HG03095 (cell line): Measurements from ENCODE around the gene MAN2C1.
"Not testable (repeated sequence)": the region's sequence is repeated elsewhere in the genome, so short reads cannot be mapped to it uniquely, and the experiment has no call there.

ENCODE experiments used
- ATAC-seq: cut with Tn5 transposase; IDR thresholded peaks from one replicate; pipeline ENCODE4 v1.9.1; 2021; ENCODE audit warnings: moderate library complexity; ENCODE audit not compliant: unreplicated experiment

MAN2C1 gene

DNA sequence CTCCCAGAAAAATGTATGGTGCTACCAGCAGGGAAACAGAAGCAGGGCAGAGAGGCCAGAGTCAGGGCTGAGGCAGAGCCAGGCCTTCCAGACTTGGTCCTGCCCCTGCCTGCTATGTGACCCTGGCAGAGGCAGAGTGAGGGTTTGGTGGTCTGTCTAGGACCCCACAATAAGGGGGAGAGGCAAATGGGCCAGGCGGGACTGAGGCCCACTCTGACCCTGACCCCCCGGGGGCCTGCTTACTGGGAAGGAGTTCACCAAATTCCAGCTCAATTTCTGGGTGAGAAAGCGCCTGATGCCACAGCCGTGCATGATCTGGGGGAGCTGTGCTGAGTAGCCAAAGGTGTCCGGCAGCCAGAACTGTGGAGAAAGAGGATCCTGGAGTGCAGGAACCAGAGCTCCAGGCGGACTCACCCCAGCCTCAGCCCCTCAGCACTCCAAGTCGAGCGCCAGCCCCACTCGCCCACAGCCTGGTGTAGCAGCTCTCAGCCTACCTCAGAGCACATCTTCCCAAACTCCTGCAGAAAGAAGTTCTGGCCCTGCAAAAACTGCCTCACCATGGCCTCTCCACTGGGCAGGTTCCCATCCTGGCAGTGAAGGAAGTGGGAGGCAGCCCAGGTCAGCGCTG is 6.9 kb downstream of the MAN2C1 start:
- ATAC-seq: no peak

DNA sequence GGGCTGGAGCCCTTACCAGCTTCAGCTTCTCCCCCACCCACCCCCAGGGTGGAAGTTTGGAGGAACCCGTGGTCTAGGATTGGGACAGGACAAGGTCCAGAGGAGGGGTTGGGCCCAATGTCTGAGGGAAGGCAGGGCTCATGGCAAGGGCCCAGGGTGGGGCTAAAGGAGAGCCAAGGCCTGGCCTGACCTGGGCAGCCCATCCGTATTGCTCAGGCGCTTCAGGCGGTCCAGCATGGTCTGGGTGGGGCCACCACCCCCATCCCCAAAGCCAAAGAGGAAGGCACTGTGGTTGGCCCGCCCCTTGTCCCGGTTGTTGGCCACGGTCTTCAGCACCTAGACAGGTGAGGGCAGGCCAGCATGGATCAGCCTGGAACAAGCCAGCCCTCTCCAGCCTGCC is 7.6 kb downstream of the MAN2C1 start:
- ATAC-seq: no peak

DNA sequence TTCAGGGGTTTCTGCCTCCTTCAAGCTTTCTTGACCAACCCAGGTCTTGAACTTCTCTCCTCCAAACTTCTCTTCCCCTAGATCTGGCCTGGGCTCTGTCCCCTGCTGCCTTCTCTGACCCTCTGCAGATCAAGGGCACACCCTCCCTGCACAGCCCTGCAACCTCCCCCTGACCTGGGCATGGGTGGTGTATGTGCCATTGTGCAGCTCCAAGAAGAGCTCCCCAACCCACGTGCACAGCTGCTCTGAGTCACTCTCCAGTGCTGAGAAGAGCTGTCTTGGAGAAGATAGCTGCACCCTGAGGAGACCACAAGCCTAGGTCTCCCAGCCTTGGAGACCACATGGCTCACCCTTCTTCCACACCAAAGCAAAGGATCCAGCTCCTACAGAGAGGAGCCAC is 8.0 kb downstream of the MAN2C1 start:
- no peak for ATAC-seq

DNA sequence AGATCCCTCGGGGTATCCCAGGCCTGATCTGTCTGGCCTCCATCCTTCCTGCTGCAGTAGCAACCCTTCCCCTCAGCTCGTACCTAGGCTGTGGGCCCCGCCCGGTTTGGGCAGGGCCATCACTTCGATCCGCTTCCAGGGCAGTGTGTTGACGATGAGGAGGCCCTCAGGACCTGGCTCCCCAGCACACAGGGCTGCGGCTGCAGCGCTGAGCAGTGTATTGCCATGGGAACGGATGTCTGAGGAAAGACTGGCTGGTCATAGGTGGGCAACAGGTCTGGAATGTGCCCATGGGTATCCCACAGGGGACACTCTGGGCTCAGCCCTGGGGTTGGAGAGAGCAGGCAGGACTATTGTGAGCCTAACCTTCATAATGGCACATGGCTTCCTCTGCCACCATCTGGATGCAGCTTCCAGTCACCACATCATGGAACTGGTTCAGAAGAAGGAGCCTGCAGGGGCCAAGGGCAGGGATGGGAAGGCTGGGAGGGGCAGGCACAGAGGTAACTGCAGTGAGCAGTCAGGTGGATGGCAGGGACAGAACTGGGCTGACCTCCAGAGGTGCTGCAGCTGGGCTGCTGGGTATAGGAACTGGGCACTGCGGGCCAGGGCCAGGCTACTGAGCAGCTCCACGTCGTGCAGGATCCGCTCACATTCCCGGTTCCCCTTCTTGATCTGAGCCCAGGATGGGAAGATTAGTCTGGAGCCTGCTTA is 8.7 kb downstream of the MAN2C1 start:
- ATAC-seq: no peak

DNA sequence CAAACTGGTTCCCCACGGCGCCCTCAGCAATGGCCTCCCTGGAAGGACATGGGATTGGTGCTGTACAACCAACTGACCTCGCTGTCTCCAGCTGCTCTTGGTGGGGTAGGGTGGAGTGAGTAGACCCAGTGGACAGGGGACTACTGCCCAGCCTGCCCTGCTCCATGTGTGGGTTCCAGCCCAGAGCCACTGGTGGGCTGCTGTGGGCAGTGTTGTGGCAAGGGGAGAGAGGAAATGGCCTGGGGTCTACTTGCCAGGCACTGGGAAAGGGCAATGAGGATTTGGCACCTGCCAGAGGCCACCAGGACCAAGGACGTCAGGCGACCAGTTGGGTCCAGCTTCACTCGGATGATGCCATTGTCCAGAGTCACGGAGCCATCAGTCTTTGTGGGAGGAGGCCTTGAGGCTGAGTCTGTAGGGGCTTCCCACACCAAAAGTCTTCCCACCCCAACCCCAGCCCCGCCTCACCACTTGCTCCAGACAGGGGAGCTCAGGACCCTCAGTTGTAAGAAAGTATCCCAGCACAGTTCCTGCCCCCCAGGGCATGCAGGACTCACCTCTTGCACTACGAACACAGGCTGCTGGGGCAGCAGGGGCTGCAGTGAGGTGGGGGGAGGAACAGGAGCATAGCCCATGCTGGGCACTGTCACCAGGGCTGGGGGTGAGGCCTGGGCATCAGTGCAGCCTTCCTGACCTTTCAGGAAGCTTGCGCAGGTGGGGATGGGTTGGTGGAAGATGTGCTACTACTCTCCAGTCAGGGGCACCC is 9.5 kb downstream of the MAN2C1 start:
- no peak for ATAC-seq

DNA sequence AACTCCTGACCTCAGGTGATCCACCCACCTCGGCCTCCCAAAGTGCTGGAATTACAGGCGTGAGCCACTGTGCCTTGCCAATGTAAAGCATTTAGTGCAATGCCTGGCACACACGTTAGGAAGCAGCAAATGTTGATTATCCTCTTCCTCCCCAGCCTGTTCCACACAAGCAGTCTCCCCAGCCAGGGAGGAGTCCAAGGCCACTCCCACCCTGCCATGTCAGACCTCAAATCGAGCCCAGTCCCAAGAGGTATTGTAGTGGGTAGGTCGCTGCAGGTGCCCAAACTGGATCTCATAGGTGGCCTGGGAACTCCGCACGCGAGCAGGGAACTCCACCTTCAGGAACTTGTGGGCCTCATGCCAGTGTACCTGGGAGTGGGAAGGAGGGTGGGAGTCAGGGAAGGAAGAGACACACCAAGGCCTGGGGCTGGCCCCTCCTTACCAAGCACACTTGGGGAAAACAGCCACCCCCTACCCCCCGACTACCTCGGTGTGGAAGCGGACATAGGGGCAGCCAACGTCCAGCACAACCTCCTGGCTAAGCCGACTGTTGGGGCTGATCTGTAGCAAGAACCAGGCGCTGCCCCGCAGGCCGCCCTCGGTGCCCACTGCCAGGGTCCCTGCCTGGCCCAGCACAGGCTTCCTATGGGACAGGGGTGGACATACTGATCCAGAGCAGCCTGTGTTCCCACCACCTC is 10.3 kb downstream of the MAN2C1 start:
- no peak for ATAC-seq

DNA sequence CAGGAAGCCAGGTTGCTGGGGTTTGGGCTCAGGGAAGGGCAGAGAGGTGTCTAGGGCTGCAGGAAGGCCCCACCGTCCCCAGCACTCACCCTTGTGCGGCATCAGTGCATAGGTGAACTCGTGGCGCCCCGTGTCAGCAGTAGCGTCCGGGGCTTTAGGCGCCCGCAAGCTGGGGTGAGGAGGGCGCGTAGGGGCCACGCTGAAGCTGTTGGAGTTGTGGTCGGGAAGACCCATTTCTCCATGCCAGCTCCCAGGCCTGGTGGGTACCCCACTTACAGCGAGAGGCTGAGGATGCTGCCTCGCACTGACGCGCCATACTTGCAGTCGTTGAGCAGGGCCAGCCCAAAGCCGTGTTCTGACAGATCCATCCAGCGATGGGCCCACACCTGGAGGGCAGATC is 11.9 kb downstream of the MAN2C1 start:
- no peak for ATAC-seq

DNA sequence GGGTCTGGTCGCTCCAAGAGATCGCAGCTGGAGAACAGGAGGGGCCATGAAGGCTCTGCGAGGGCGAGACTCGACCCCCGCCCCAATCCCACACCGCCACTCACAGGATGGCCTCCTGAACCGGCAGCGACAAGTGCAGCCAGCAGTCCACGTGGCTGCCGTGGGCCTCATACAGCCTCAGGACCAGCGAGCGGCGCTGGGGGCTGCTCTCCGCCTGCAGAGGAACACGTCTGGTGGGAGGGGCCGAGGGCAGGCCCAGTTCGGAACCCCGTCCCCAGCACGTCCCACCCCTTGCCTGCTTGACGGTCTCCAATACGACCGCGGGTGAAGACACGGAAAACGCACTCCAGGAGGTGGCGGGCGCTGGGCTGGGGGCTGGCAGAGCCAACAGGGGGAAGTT is 12.4 kb downstream of the MAN2C1 start:
- no peak for ATAC-seq

DNA sequence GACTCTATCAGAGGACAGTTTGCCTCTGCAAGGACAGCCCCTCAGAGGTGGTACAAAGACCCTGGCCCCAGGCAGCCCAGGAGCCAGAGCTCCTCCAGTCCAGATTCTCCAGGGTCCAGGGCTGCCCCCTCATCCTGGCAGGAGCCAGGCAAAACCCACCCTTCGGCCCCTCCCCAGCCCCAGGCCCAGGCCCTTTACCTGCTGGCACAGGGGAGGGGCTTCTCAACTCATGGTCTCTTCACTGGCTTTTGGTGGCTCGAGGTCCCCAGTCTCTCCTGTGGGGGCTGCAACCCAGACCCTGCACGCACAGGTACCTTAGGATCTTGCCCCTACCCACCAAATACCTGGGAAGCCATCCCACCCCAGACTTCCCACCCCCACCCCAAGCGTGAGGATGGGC is 13.0 kb downstream of the MAN2C1 start:
- ATAC-seq: no peak

DNA sequence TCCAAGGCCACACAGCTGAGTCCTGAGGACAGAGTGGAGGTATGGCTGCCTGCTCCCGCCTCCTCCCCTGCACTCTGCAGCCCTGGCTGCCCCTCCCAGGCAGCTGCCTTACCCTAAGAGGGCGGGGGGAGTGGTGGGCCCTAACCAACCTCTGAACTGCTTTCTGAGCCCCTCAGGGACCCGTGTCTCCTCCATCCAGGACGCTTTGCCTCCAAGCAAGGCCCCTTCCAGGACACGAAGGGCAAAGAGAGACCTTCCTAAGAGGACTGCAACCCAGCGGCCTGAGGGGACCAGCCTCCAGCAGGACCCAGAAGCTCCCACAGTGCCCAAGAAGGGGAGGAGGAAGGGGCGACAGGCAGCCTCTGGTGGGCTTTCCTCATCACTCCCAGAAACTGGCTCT is 14.0 kb downstream of the MAN2C1 start:
- no peak for ATAC-seq

DNA sequence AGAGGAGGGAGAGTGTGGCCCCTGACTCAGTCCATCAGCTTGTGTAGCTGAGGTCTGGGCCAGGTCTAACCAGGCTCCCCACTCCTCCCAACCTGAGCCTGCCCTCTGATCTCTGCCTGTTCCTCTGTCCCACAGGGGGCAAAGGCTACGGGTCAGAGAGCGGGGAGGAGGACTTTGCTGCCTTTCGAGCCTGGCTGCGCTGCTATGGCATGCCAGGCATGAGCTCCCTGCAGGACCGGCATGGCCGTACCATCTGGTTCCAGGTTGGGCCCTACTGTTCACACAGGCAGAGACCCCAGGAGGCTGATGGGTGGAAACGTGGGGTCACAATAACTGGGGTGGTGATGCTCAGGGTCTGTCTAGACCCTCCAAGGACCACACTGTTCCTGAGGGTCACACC is 14.8 kb downstream of the MAN2C1 start:
- ATAC-seq: no peak

DNA sequence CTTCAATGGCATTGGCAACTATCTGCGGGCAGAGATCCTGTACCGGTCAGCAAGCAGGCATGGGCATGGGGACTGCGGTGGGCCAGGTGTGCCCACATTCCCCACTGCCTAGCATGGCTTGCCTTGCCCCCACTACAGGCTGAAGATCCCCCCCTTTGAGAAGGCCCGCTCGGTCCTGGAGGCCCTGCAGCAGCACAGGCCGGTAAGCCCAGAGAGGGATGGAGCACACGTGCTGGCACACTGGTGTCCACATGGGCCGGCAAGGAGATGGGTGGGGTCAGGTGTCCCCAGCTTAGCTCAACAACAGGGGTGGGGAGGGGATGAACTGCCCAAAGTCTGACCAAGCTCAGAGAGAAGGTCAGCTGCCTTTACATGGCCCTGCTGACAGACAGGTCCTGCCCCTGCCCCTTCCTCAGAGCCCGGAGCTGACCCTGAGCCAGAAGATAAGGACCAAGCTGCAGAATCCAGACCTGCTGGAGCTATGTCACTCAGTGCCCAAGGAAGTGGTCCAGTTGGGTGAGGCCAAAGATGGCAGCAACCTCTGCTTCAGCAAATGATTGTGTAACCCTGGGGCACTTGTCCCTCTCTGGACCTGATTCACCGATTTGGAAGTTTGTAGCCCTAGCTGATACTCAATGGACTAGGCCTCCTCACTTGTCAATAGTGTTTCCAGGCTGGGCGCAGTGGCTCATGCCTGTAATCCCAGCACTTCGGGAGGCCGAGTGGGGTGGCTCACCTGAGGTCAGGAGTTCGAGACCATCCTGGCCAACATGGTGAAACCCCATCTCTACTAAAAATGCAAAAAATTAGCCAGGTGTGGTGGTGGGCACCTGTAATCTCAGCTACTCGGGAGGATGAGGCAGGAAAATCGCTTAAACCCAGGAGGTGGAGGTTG is 16.0 kb downstream of the MAN2C1 start:
- ATAC-seq: no peak

DNA sequence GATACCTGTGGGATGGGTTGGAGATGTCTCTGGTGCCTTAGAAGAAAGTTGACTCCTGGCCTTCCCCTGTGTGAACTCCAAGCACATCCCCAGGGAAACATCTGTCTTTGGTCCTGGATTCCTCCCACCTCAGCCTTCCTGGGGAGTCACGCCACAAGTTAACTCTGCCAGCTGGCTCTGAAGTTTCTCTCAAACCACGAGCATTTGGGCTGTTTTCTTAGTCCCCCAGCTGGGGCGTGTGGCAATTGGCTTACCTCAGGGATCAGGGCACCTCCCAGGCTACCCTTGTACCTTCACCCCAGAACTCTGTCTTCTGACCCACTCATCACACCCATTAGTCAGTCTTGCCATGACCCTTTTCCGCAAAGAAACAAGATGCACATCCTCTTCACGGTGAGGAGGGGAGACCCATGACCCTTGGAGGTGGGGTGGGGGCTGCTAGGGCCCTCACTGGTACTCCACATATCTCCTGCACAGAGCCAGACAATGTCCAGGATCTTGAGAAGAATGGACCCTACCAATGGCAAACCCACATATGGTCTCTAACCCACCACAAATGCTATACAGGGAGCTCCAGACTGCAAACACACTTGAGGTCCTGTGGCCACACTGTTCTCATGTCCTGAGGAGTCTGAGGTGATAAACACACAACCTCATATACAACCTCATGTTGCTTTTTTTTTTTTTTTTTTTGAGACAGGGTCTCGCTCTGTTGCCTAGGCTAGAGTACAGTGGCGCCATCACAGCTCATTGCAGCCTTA is 17.6 kb downstream of the MAN2C1 start:
- ATAC-seq: no peak

DNA sequence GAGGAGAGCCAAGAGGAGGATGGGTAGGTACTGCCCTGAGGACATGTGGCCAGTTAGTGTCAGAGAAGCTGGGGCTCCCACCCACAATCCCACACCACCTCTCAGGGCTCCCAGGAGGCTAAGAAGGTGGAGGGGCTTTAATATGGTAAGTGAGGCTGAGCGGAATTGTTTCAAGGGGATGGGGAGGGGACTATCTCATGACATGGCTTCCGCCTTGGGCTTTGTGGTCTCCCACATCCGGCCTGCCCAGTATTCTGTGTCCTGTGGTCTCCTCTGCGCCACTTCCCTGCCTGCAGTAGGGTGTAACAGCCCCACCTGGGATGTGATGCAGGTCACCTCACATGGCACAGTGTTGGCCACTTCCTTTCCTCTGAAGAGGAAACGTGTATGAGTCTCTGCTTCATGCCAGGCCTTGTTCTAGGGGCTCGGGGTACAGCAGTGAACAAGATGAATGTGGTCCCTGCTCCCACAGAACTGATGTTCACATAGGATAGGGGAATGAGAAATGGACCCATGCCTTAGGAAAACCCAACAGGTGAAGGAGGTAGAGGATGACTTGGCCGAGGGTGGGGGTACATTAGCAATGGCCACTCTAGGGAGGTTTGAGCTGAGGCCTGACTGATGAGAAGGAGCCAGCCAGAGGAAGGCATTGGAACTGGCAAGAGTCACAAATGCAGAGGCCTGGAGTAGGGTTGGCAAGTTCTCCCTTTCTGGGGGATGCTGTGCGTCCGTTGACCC is 18.4 kb downstream of the MAN2C1 start:
- peak; percentile 43 for ATAC-seq

DNA sequence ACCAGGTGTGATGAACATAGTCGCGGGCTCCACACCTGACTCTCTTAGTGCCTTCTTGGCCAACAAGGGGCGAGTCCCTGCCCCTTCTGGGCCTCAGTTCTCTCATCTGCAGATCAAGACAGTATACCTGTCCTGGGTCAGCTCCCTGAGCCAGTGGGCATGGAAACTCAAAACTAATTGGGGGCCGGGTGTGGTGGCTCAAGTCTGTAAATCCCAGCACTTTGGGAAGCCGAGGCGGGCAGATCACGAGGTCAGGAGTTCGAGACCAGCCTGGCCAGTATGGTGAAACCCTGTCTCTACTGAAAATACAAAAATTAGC is 19.1 kb downstream of the MAN2C1 start:
- not testable (repeated sequence) for ATAC-seq

DNA sequence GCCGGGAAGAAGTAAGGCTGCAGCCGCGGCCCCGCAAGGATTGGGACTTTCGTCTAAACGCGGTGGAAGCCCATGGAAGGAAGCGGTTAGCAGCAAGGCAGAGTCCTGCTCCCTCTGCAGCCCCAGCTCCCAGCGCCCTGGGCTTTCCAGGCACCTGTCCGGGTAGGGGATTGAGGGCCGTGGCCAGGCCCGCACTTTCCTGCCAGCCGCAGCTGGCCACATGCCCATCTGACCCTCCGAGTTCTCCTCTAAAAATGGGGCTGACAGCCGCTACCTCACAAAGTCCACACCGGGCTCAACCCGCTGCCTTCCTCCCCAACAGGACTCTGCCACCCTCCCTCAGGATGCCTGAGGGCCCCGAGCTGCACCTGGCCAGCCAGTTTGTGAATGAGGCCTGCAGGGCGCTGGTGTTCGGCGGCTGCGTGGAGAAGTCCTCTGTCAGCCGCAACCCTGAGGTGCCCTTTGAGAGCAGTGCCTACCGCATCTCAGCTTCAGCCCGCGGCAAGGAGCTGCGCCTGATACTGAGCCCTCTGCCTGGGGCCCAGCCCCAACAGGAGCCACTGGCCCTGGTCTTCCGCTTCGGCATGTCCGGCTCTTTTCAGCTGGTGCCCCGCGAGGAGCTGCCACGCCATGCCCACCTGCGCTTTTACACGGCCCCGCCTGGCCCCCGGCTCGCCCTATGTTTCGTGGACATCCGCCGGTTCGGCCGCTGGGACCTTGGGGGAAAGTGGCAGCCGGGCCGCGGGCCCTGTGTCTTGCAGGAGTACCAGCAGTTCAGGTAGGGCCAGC is 19.7 kb downstream of the MAN2C1 start:
- no peak for ATAC-seq

DNA sequence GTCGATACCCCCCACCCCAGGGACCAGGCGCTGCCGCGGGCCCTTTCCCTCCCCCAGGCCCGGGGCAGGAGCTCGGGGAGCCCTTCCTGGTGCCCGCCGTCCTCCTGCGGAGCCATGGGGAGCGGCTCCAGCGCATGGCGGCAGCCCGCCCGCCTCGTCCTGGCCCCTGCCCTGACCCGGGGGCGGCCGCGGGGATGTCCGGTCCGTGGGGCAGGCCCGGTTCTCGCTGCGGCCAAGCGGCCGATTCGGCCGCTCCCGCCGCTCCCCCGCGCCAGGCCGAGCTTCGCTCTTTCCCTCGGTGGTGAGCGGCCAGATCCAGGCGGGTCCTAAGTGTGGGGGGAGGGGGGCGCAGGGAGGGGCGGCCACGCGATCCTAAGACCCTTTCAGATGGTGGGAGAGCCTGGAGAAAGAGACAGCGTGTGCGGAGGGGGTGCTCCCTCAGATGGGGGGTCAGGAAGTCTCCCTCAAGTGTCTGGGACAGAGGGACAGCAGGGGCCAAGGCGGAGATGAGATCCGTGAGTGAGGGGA is 20.3 kb downstream of the MAN2C1 start:
- ATAC-seq: no peak
